HFF-Myc (cell line): ENCODE results near the gene STMN3.
"Not testable (repeated sequence)": the region's sequence is repeated elsewhere in the genome, so short reads cannot be mapped to it uniquely, and the experiment has no call there.

Source experiments
- DNase-seq: peaks from one replicate; pipeline ENCODE4 v3.0.0-alpha.2; 2011; ENCODE audit warnings: low read depth; ENCODE audit errors: extremely low read depth
- H3K4me3 ChIP-seq: replicated peaks from 2 replicates; pipeline ENCODE4 v1.5.1; 2011; ENCODE audit warnings: low read depth, mild to moderate bottlenecking, control low read depth, low read length
- CTCF ChIP-seq: IDR thresholded peaks from 2 replicates; pipeline ENCODE4 v1.5.1; 2012; ENCODE audit warnings: mild to moderate bottlenecking, low read depth, low read length, control low read depth; ENCODE audit errors: missing control alignments

The STMN3 gene

GRCh38 chr20:63639093-63639975 is 13.9 kb downstream of the STMN3 start:
- no peak for DNase-seq
- no peak for TF ChIP-seq CTCF
- no peak overlapping the region for H3K4me3 ChIP-seq

- TF ChIP-seq CTCF: no peak
- no peak for DNase-seq
- no peak overlapping the region for H3K4me3 ChIP-seq
These were observed 16.2 kb downstream of the STMN3 start for GRCh38 chr20:63636752-63637628.

GRCh38 chr20:63635431-63636141 is 17.6 kb downstream of the STMN3 start:
- TF ChIP-seq CTCF: no peak
- no peak for DNase-seq

GRCh38 chr20:63633732-63634131 is 19.5 kb downstream of the STMN3 start:
- TF ChIP-seq CTCF: no peak
- no peak overlapping the region for H3K4me3 ChIP-seq
- DNase-seq: no peak

More at GRCh38 chr20:63635431-63636141, 17.6 kb downstream of the STMN3 start:
- H3K4me3 ChIP-seq: no peak overlapping the region

GRCh38 chr20:63631426-63631825 is 21.8 kb downstream of the STMN3 start:
- not testable (repeated sequence) for DNase-seq, H3K4me3 ChIP-seq

GRCh38 chr20:63630956-63631355 is 22.3 kb downstream of the STMN3 start:
- not testable (repeated sequence) for H3K4me3 ChIP-seq, DNase-seq

- DNase-seq: peak; percentile 59
- no peak for TF ChIP-seq CTCF
- H3K4me3 ChIP-seq: peak overlapping the region; percentile 96
These were observed 24.8 kb downstream of the STMN3 start for GRCh38 chr20:63628246-63628975.
